ENCODE data around the gene EPS8L1. TPM values are rescaled to one million over a fixed set of nuclear protein-coding genes. Genes with fewer than 3 reads are reported as not detected.

The EPS8L1 gene
- polyA plus RNA-seq, 1 donor from 2014 or later, result 25.5 TPM

GRCh38 chr19:55095260-55096060 lies 19.8 kb downstream of the EPS8L1 start:
- Histone ChIP-seq H2AFZ (ENCODE audit: low read depth, low read length) (no peak overlapping the region), H3K4me2 (ENCODE audit: low read length) (no peak overlapping the region), H3K9ac (ENCODE audit: low read length) (no peak overlapping the region), H3K27me3 (ENCODE audit: insufficient read depth, low read depth, low read length) (no peaks in the 10 kb centered on the region), H3F3A (ENCODE audit: insufficient read depth, low read length, poor library complexity, severe bottlenecking) (no peaks in the 10 kb centered on the region), H3K27ac (ENCODE audit: low read length) (no peak overlapping the region), H3K79me2 (replicated peaks; ENCODE audit: insufficient read depth, low read length) (no peaks in the 10 kb centered on the region), H3K9me2 (ENCODE audit: insufficient read depth, low read length) (no peaks in the 10 kb centered on the region), H3K4me3 (ENCODE audit: low read length) (no peak overlapping the region), H4K20me1 (ENCODE audit: insufficient read depth) (no peaks in the 10 kb centered on the region), H3K36me3 (ENCODE audit: insufficient read depth, low read length) (peaks cover 4% of the 10 kb centered on the region), H3K9me3 (ENCODE audit: low read length) (no peaks in the 10 kb centered on the region)
- no peak for TF ChIP-seq EZH2 (IDR thresholded peaks at IDR 0.05; ENCODE audit: borderline replicate concordance, insufficient read depth, low read length, poor library complexity, severe bottlenecking)
- no peak for TF ChIP-seq REST (IDR thresholded peaks at IDR 0.05; ENCODE audit: borderline replicate concordance)

GRCh38 chr19:55096061-55096701 lies 20.5 kb downstream of the EPS8L1 start:
- H3F3A ChIP-seq (ENCODE audit: insufficient read depth, low read length, poor library complexity, severe bottlenecking), result no peaks in the 10 kb centered on the region
- TF ChIP-seq TAF1 (IDR thresholded peaks at IDR 0.05; ENCODE audit: low read depth) (no peak), RAD21 (conservative IDR thresholded peaks at IDR 0.05) (no peak), REST (IDR thresholded peaks at IDR 0.05; ENCODE audit: borderline replicate concordance) (no peak), CTCF (IDR thresholded peaks at IDR 0.05; ENCODE audit: poor library complexity, severe bottlenecking) (no peak), MXI1 (conservative IDR thresholded peaks at IDR 0.05; ENCODE audit: poor library complexity, severe bottlenecking) (no peak), SMC3 (conservative IDR thresholded peaks at IDR 0.05; ENCODE audit: poor library complexity) (no peak), EP300 (conservative IDR thresholded peaks at IDR 0.05; ENCODE audit: poor library complexity, severe bottlenecking) (no peak), EZH2 (IDR thresholded peaks at IDR 0.05; ENCODE audit: borderline replicate concordance, insufficient read depth, low read length, poor library complexity, severe bottlenecking) (no peak), POLR2AphosphoS5 (IDR thresholded peaks at IDR 0.05) (no peak)
- peaks cover 4% of the 10 kb centered on the region for H3K36me3 ChIP-seq (ENCODE audit: insufficient read depth, low read length)
- H4K20me1 ChIP-seq (ENCODE audit: insufficient read depth), result no peaks in the 10 kb centered on the region
- H2AFZ ChIP-seq (ENCODE audit: low read depth, low read length), result no peak overlapping the region
- no peak overlapping the region for H3K9ac ChIP-seq (ENCODE audit: low read length)
- no peaks in the 10 kb centered on the region for H3K79me2 ChIP-seq (replicated peaks; ENCODE audit: insufficient read depth, low read length)
- H3K4me2 ChIP-seq (ENCODE audit: low read length), result no peak overlapping the region
- H3K9me3 ChIP-seq (ENCODE audit: low read length), result no peaks in the 10 kb centered on the region
- no peaks in the 10 kb centered on the region for H3K27me3 ChIP-seq (ENCODE audit: insufficient read depth, low read depth, low read length)
- H3K27ac ChIP-seq (ENCODE audit: low read length), result no peak overlapping the region
- no peak overlapping the region for H3K4me3 ChIP-seq (ENCODE audit: low read length)
- no peaks in the 10 kb centered on the region for H3K9me2 ChIP-seq (ENCODE audit: insufficient read depth, low read length)
